Epithelial cell of esophagus (primary cell): ENCODE measurements around the gene LSM14A.
"Not testable (repeated sequence)": the region's sequence is repeated elsewhere in the genome, so short reads cannot be mapped to it uniquely, and the experiment has no call there.

Experiments
- DNase-seq: peaks from one replicate; pipeline ENCODE4 v3.0.0; 2010; ENCODE audit warnings: low read depth
- H3K4me3 ChIP-seq: 2 replicates; pipeline ENCODE4 v1.5.1; 2011; ENCODE audit warnings: mild to moderate bottlenecking, low read length, control low read depth
- CTCF ChIP-seq: IDR thresholded peaks from 2 replicates; pipeline ENCODE4 v1.5.1; 2011; ENCODE audit warnings: low read depth, mild to moderate bottlenecking, low read length, control low read depth, inconsistent platforms; ENCODE audit not compliant: insufficient read depth; ENCODE audit errors: missing control alignments

LSM14A gene

GRCh38 chr19:34237939-34238338 is 65.6 kb downstream of the LSM14A start:
- TF ChIP-seq CTCF, result no peak

GRCh38 chr19:34241513-34242337 is 69.4 kb downstream of the LSM14A start:
- peak; percentile 69 for DNase-seq
- TF ChIP-seq CTCF, result peak; percentile 74

More at GRCh38 chr19:34237939-34238338, 65.6 kb downstream of the LSM14A start:
- H3K4me3 ChIP-seq, result no peak overlapping the region
- DNase-seq, result no peak

GRCh38 chr19:34243138-34243875 is 71.0 kb downstream of the LSM14A start:
- DNase-seq, result peak; percentile 31
- not testable (repeated sequence) for H3K4me3 ChIP-seq

More at GRCh38 chr19:34241513-34242337, 69.4 kb downstream of the LSM14A start:
- no peak overlapping the region for H3K4me3 ChIP-seq

GRCh38 chr19:34243876-34244578 is 71.7 kb downstream of the LSM14A start:
- no peak for DNase-seq
- no peak overlapping the region for H3K4me3 ChIP-seq
- no peak for TF ChIP-seq CTCF

- H3K4me3 ChIP-seq, result no peak overlapping the region
- DNase-seq, result no peak
- TF ChIP-seq CTCF, result no peak
These were observed 72.5 kb downstream of the LSM14A start for GRCh38 chr19:34244611-34245299.

- no peak overlapping the region for H3K4me3 ChIP-seq
- TF ChIP-seq CTCF, result no peak
- no peak for DNase-seq
These were observed 74.0 kb downstream of the LSM14A start for GRCh38 chr19:34246340-34246739.

GRCh38 chr19:34248941-34249340 is 76.6 kb downstream of the LSM14A start:
- no peak overlapping the region for H3K4me3 ChIP-seq
- TF ChIP-seq CTCF, result no peak
- DNase-seq, result no peak

- not testable (repeated sequence) for H3K4me3 ChIP-seq, DNase-seq
These were observed 80.9 kb downstream of the LSM14A start for GRCh38 chr19:34253167-34253566.

- DNase-seq, result not testable (repeated sequence)
- H3K4me3 ChIP-seq, result peak overlapping the region; percentile 73
These were observed 81.4 kb downstream of the LSM14A start for GRCh38 chr19:34253681-34254045.
